IMR-90 (cell line): ENCODE data around the gene AP1M2. TPM values are rescaled to one million over a fixed set of nuclear protein-coding genes. Genes with fewer than 3 reads are reported as not detected.

Source experiments
- ATAC-seq: fragments of 200-7000 bp; cut with Tn5 transposase; 2 replicates; pipeline ENCODE4 v1.9.1; 2020; ENCODE audit warnings: low read depth, mild to moderate bottlenecking, moderate library complexity
- BruUV-seq: library from RNA; stranded (reverse); fragments of 400-500 nt; replicated peaks from 2 replicates; lab custom pipeline; 2021; lab: Mats Ljungman, UMichigan
- CTCF ChIA-PET: fragments of 300-600 bp; formaldehyde crosslinking; extraction: SDS; loops from one replicate; lab custom pipeline; 2021; ENCODE audit warnings: antibody characterized with exemption; lab: Yijun Ruan, JAX
- POLR2A ChIA-PET: fragments of 300-600 bp; sonication (Branson Sonifier 250); formaldehyde crosslinking; loops from one replicate; lab custom pipeline; 2022; ENCODE audit warnings: antibody characterized with exemption; ENCODE audit not compliant: unreplicated experiment; lab: Charles Lee
- DNase-seq: peaks from one replicate; pipeline ENCODE4 v3.0.0; 2013
- H2AFZ ChIP-seq: replicated peaks from 2 replicates; pipeline ENCODE3; 2013; ENCODE audit warnings: low read length, mild to moderate bottlenecking; ENCODE audit not compliant: poor library complexity
- H2AK5ac ChIP-seq: 2 replicates; pipeline ENCODE4 v1.6.1; 2013; ENCODE audit warnings: low read depth, low read length, inconsistent platforms
- H2AK9ac ChIP-seq: replicated peaks from 2 replicates; pipeline ENCODE3; 2013; ENCODE audit warnings: mild to moderate bottlenecking, low read depth, low read length, moderate library complexity; ENCODE audit not compliant: poor library complexity
- H2BK120ac ChIP-seq: 2 replicates; pipeline ENCODE4 v1.6.1; 2013; ENCODE audit warnings: low read depth, low read length, inconsistent platforms
- H2BK15ac ChIP-seq: 3 replicates; pipeline ENCODE4 v1.6.1; 2013; ENCODE audit warnings: low read depth, low read length, inconsistent platforms
- H2BK20ac ChIP-seq: 2 replicates; pipeline ENCODE4 v1.6.1; 2013; ENCODE audit warnings: low read depth, mild to moderate bottlenecking, inconsistent platforms, low read length, moderate library complexity
- H2BK5ac ChIP-seq: 2 replicates; pipeline ENCODE4 v1.6.1; 2013; ENCODE audit warnings: mild to moderate bottlenecking, low read depth, low read length, inconsistent platforms; ENCODE audit not compliant: poor library complexity, severe bottlenecking
- H3K14ac ChIP-seq: replicated peaks from 2 replicates; pipeline ENCODE4 v1.6.1; 2013; ENCODE audit warnings: low read depth, low read length, inconsistent platforms
- H3K18ac ChIP-seq: 2 replicates; pipeline ENCODE4 v1.6.1; 2013; ENCODE audit warnings: low read depth, low read length, control low read depth
- H3K23ac ChIP-seq: 2 replicates; pipeline ENCODE4 v1.6.1; 2013; ENCODE audit warnings: low read depth, low read length, inconsistent platforms
- H3K27ac ChIP-seq: 2 replicates; pipeline ENCODE4 v1.5.1; 2013; ENCODE audit warnings: mild to moderate bottlenecking, control low read depth, low read length; ENCODE audit not compliant: insufficient read depth
- H3K27me3 ChIP-seq: 2 replicates; pipeline ENCODE4 v1.6.1; 2013; ENCODE audit warnings: low read length; ENCODE audit not compliant: control insufficient read depth, insufficient read depth
- H3K36me3 ChIP-seq: 2 replicates; pipeline ENCODE4 v1.6.1; 2013; ENCODE audit warnings: low read length, mixed read lengths; ENCODE audit not compliant: control insufficient read depth, insufficient read depth
- H3K4ac ChIP-seq: 2 replicates; pipeline ENCODE4 v1.6.1; 2013; ENCODE audit warnings: low read depth, low read length, inconsistent platforms
- H3K4me1 ChIP-seq: 2 replicates; pipeline ENCODE4 v1.6.1; 2013; ENCODE audit warnings: low read length, mixed read lengths; ENCODE audit not compliant: control insufficient read depth, insufficient read depth
- H3K4me2 ChIP-seq: 2 replicates; pipeline ENCODE4 v1.6.1; 2013; ENCODE audit warnings: low read depth, mild to moderate bottlenecking, control low read depth, low read length, moderate library complexity
- H3K4me3 ChIP-seq: 2 replicates; pipeline ENCODE4 v1.5.1; 2013; ENCODE audit warnings: low read depth, mild to moderate bottlenecking, control low read depth, low read length, moderate library complexity; ENCODE audit not compliant: insufficient read depth
- H3K56ac ChIP-seq: 2 replicates; pipeline ENCODE4 v1.6.1; 2013; ENCODE audit warnings: low read length, inconsistent platforms; ENCODE audit not compliant: insufficient read depth; ENCODE audit errors: extremely low read depth
- H3K79me1 ChIP-seq, 2 experiments: 2 replicates each; pipeline ENCODE4 v1.6.1; 2013; ENCODE audit warnings: low read length in 2 of 2, inconsistent platforms in 1 of 2, low read depth in 1 of 2
- H3K9ac ChIP-seq: 2 replicates; pipeline ENCODE4 v1.6.1; 2013; ENCODE audit warnings: low read depth, low read length, control low read depth
- H3K9me1 ChIP-seq: 2 replicates; pipeline ENCODE4 v1.6.1; 2013; ENCODE audit warnings: low read length, inconsistent platforms; ENCODE audit not compliant: insufficient read depth
- H3K9me3 ChIP-seq: 2 replicates; pipeline ENCODE4 v1.6.1; 2013; ENCODE audit warnings: low read length; ENCODE audit not compliant: control insufficient read depth, insufficient read depth
- H4K20me1 ChIP-seq: 2 replicates; pipeline ENCODE4 v1.6.1; 2013; ENCODE audit warnings: low read length, inconsistent platforms; ENCODE audit not compliant: insufficient read depth
- H4K5ac ChIP-seq: 2 replicates; pipeline ENCODE4 v1.6.1; 2013; ENCODE audit warnings: mild to moderate bottlenecking, low read depth, low read length, control low read depth
- H4K8ac ChIP-seq, 2 experiments: 2 replicates each; pipeline ENCODE4 v1.6.1; 2013; ENCODE audit warnings: low read depth in 2 of 2, low read length in 2 of 2, control low read depth in 1 of 2, inconsistent platforms in 1 of 2
- H4K91ac ChIP-seq: 2 replicates; pipeline ENCODE4 v1.6.1; 2013; ENCODE audit warnings: low read depth, low read length, inconsistent platforms; ENCODE audit not compliant: insufficient read depth
- BHLHE40 ChIP-seq: fragments of 150-350 bp; IDR thresholded peaks from 2 replicates; pipeline ENCODE4 v1.6.1; 2016; ENCODE audit warnings: mild to moderate bottlenecking, low read depth, low read length
- CEBPB ChIP-seq: IDR thresholded peaks from 2 replicates; pipeline ENCODE4 v1.6.1; 2012; ENCODE audit warnings: low read depth, low read length, improper control_type of control experiment
- CHD1 ChIP-seq: IDR thresholded peaks from 2 replicates; pipeline ENCODE4 v1.6.1; 2012; ENCODE audit warnings: low read depth, low read length, improper control_type of control experiment
- CTCF ChIP-seq: conservative IDR thresholded peaks from 2 replicates; pipeline ENCODE4 v1.5.1; 2012; ENCODE audit warnings: mild to moderate bottlenecking, low read depth, low read length, improper control_type of control experiment
- ELK1 ChIP-seq: fragments of 150-350 bp; IDR thresholded peaks from 2 replicates; pipeline ENCODE4 v1.6.1; 2016; ENCODE audit warnings: low read depth, mild to moderate bottlenecking, low read length, moderate library complexity, borderline replicate concordance
- FOS ChIP-seq: fragments of 150-350 bp; IDR thresholded peaks from 2 replicates; pipeline ENCODE4 v1.6.1; 2016; ENCODE audit warnings: low read depth, low read length
- MAFK ChIP-seq: IDR thresholded peaks from 2 replicates; pipeline ENCODE4 v1.6.1; 2012; ENCODE audit warnings: low read depth, low read length, improper control_type of control experiment
- MAZ ChIP-seq: IDR thresholded peaks from 2 replicates; pipeline ENCODE4 v1.6.1; 2012; ENCODE audit warnings: low read depth, mild to moderate bottlenecking, low read length, improper control_type of control experiment, moderate library complexity, borderline replicate concordance
- MXI1 ChIP-seq: IDR thresholded peaks from 2 replicates; pipeline ENCODE4 v1.6.1; 2012; ENCODE audit warnings: low read depth, mild to moderate bottlenecking, low read length, moderate library complexity, borderline replicate concordance
- NFE2L2 ChIP-seq: fragments of 150-350 bp; IDR thresholded peaks from 2 replicates; pipeline ENCODE4 v1.6.1; 2016; ENCODE audit warnings: low read depth, mild to moderate bottlenecking, low read length
- POLR2A ChIP-seq: IDR thresholded peaks from 2 replicates; pipeline ENCODE4 v1.6.1; 2012; ENCODE audit warnings: mild to moderate bottlenecking, low read depth, low read length
- RAD21 ChIP-seq: IDR thresholded peaks from 2 replicates; pipeline ENCODE4 v1.6.1; 2012; ENCODE audit warnings: low read length, improper control_type of control experiment
- RCOR1 ChIP-seq: IDR thresholded peaks from 2 replicates; pipeline ENCODE4 v1.6.1; 2012; ENCODE audit warnings: mild to moderate bottlenecking, low read length, improper control_type of control experiment; ENCODE audit not compliant: insufficient replicate concordance
- RFX5 ChIP-seq: IDR thresholded peaks from 2 replicates; pipeline ENCODE4 v1.8.0; 2012; ENCODE audit warnings: low read depth, mild to moderate bottlenecking, low read length, moderate library complexity
- SMC3 ChIP-seq: fragments of 150-350 bp; IDR thresholded peaks from 2 replicates; pipeline ENCODE4 v1.6.1; 2016; ENCODE audit warnings: low read depth, mild to moderate bottlenecking, antibody characterized with exemption, low read length, moderate library complexity
- WGBS, 2 experiments: methylation state at CpG; one replicate each; pipeline versions ENCODE4 v1.1.5 to v1.1.7; 2013; ENCODE audit warnings: missing lambda C conversion rate in 2 of 2; ENCODE audit not compliant: insufficient read length in 1 of 2; ENCODE audit errors: extremely low coverage in 2 of 2; 5-methylcytosine and 5-hydroxymethylcytosine counted together
- dilution Hi-C: fragments of 300-500 bp; cut with HindIII; formaldehyde crosslinking; loops from one replicate; pipeline ENCODE4 v1.14.3; 2018; ENCODE audit warnings: low sequenced_read_pairs; ENCODE audit not compliant: unreplicated experiment
- in situ Hi-C: fragments of 300-500 bp; cut with MboI; formaldehyde crosslinking; loops from 3 replicates; pipeline ENCODE4 v1.14.3; 2019; ENCODE audit warnings: low sequenced_read_pairs, inconsistent platforms, mixed read lengths
- intact Hi-C: fragments of 100-400 bp; cut with micrococcal nuclease; formaldehyde crosslinking; loops from 2 replicates; pipeline ENCODE4 v1.10.0; 2022
- polyA plus RNA-seq, 3 experiments: library from polyadenylated mRNA; depleted of rRNA; stranded (reverse); fragments of >200 nt; gene quantifications; 2 replicates each; pipeline ENCODE4 v1.2.3, GENCODE V29; 2012; ENCODE audit warnings: low replicate concordance in 1 of 3
- total RNA-seq: library from RNA; depleted of rRNA; stranded (reverse); fragments of >200 nt; gene quantifications from 2 replicates; pipeline ENCODE4 v1.2.3, GENCODE V29; 2012
- TF ChIP-seq, protein P1 (sequence below): fragments of 150-350 bp; IDR thresholded peaks from 2 replicates; pipeline ENCODE4 v1.6.1; 2017; ENCODE audit warnings: mild to moderate bottlenecking, antibody characterized with exemption, low read length, low read depth

AP1M2 gene
- total and polyA plus RNA-seq, 2 of the 4 experiments (the other 2 are of a cell fraction), result 0.17 TPM; not detected in 1

DNA sequence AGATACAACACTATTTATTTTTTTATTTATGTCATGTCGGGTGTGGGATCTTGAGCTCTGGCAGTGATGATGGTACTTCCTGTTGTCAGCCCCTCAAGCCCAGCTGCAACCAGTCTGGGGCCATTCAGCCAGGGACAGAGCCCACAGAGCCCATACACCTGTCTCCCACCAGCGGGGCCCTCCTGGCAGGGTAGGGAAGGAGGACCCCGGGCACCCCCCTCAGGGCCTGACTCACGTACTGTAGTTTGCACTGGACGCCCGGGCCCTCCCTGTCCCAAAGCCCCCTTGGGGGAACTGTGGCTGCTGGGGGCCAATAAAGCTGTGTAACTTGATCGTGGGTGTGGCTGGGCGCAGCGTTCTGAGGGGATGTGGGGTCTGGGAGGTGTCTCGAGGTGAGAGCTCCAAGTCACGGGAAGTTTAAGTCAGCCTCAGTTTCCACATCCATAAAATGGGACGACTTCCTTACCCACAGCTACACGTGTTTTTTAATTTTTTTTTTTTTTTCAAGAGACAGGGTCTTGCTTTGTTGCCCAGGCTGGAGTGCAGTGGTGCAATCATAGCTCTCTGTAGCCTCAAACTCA, 33.9 kb downstream of the AP1M2 start:
- no peaks in the 10 kb centered on the region for H3K9me1 ChIP-seq
- no peak overlapping the region for H2BK20ac ChIP-seq
- no peak overlapping the region for H2BK120ac ChIP-seq
- in situ Hi-C loops (no loop called here), intact Hi-C loops (no loop called here), dilution Hi-C loops (no loop called here)
- peaks cover 7 to 12% of the 10 kb centered on the region in 2 experiments; a peak in 2 of 4 replicates for H3K79me1 ChIP-seq
- H3K4me3 ChIP-seq, result no peak overlapping the region
- no peak overlapping the region for H3K4me2 ChIP-seq
- no CpG with 5 or more reads among the region's 13 CpGs for WGBS, 2 experiments
- H2AFZ ChIP-seq, result no peak overlapping the region
- H3K9ac ChIP-seq, result no peak overlapping the region
- peaks cover 8% of the 10 kb centered on the region; the same call in 1 of the 2 replicates for H4K20me1 ChIP-seq
- H3K14ac ChIP-seq, result no peak overlapping the region
- H2AK9ac ChIP-seq, result no peak overlapping the region
- no peak for DNase-seq
- ATAC-seq, result no peak
- H3K18ac ChIP-seq, result no peak overlapping the region
- H2BK15ac ChIP-seq, result no peak overlapping the region
- no peaks in the 10 kb centered on the region for H3K27me3 ChIP-seq
- TF ChIP-seq RFX5, result no peak
- TF ChIP-seq, protein P1, sequence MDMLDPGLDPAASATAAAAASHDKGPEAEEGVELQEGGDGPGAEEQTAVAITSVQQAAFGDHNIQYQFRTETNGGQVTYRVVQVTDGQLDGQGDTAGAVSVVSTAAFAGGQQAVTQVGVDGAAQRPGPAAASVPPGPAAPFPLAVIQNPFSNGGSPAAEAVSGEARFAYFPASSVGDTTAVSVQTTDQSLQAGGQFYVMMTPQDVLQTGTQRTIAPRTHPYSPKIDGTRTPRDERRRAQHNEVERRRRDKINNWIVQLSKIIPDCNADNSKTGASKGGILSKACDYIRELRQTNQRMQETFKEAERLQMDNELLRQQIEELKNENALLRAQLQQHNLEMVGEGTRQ, result no peak
- no peak for TF ChIP-seq RCOR1
- no peak for TF ChIP-seq MAZ
- TF ChIP-seq MAFK, result no peak
- no peak for TF ChIP-seq CEBPB
- TF ChIP-seq BHLHE40, result no peak
- no peak for TF ChIP-seq POLR2A
- no peak for TF ChIP-seq RAD21
- TF ChIP-seq FOS, result no peak
- no peak for TF ChIP-seq MXI1
- TF ChIP-seq SMC3, result no peak
- no peak for TF ChIP-seq CHD1
- TF ChIP-seq NFE2L2, result no peak
- TF ChIP-seq ELK1, result no peak
- TF ChIP-seq CTCF, result no peak
- H3K23ac ChIP-seq, result no peak overlapping the region
- no peak overlapping the region for H2BK5ac ChIP-seq
- no peak overlapping the region for H3K56ac ChIP-seq
- BruUV-seq, result TSS peak; percentile 92
- H4K5ac ChIP-seq, result no peak overlapping the region
- no peak overlapping the region for H3K27ac ChIP-seq
- no peaks in the 10 kb centered on the region for H3K4me1 ChIP-seq
- no peak overlapping the region for H4K91ac ChIP-seq
- H2AK5ac ChIP-seq, result no peak overlapping the region
- ChIA-PET CTCF (no interaction called here), POLR2A (no interaction called here)
- peaks cover 74% of the 10 kb centered on the region for H3K36me3 ChIP-seq
- H3K4ac ChIP-seq, result no peak overlapping the region
- H4K8ac ChIP-seq, result no peak overlapping the region
- H3K9me3 ChIP-seq, result no peaks in the 10 kb centered on the region
